H1 (cell line): ENCODE data around the gene ADAMTS16. TPM values are rescaled to one million over a fixed set of nuclear protein-coding genes. Genes with fewer than 3 reads are reported as not detected.

Source experiments
- CHD1 ChIP-seq: IDR thresholded peaks from 2 replicates; pipeline ENCODE4 v1.6.1; 2012; ENCODE audit warnings: low read depth, low read length, improper control_type of control experiment
- SP2 ChIP-seq: IDR thresholded peaks from 2 replicates; pipeline ENCODE4 v1.6.1; 2012; ENCODE audit warnings: mild to moderate bottlenecking, low read length, inconsistent platforms
- polyA plus RNA-seq, 7 experiments: library from polyadenylated mRNA; depleted of rRNA in 3 of 7; stranded (reverse) in 5 of 7; unstranded in 2 of 7; fragments of >200 nt in 5 of 7; fragments of 200-250 nt in 2 of 7; gene quantifications; 1 replicate in 5 of 7; 2 replicates in 1 of 7; 4 replicates in 1 of 7; pipeline versions ENCODE4 v1.2.1 to v1.2.3, GENCODE V29; 2011 to 2013; ENCODE audit warnings: missing spikeins in 2 of 7, mixed read lengths in 2 of 7
- total RNA-seq: library from RNA; stranded (reverse); fragmentation: NEBNext Ultra II Directional; extraction: Animal tissue kit (Norgen Biotek cat#: 25700); gene quantifications from 2 replicates; pipeline ENCODE4 v1.2.1, GENCODE V29; 2021
- TF ChIP-seq, protein P1 (sequence below): fragments of 300-600 bp; sonication (generic); IDR thresholded peaks from 2 replicates; pipeline ENCODE4 v1.7.1; 2012; ENCODE audit warnings: low read length, moderate library complexity, mild to moderate bottlenecking, inconsistent platforms; ENCODE audit not compliant: insufficient replicate concordance

ADAMTS16 gene
- total and polyA plus RNA-seq, 2 of the 8 experiments (the other 6 are each of a cell fraction or from before 2014, with no cell fraction given), result 3.7 to 16.0 TPM

GRCh38 chr5:5344606-5345005, 204.5 kb downstream of the ADAMTS16 start (continued):
- TF ChIP-seq, protein P1, sequence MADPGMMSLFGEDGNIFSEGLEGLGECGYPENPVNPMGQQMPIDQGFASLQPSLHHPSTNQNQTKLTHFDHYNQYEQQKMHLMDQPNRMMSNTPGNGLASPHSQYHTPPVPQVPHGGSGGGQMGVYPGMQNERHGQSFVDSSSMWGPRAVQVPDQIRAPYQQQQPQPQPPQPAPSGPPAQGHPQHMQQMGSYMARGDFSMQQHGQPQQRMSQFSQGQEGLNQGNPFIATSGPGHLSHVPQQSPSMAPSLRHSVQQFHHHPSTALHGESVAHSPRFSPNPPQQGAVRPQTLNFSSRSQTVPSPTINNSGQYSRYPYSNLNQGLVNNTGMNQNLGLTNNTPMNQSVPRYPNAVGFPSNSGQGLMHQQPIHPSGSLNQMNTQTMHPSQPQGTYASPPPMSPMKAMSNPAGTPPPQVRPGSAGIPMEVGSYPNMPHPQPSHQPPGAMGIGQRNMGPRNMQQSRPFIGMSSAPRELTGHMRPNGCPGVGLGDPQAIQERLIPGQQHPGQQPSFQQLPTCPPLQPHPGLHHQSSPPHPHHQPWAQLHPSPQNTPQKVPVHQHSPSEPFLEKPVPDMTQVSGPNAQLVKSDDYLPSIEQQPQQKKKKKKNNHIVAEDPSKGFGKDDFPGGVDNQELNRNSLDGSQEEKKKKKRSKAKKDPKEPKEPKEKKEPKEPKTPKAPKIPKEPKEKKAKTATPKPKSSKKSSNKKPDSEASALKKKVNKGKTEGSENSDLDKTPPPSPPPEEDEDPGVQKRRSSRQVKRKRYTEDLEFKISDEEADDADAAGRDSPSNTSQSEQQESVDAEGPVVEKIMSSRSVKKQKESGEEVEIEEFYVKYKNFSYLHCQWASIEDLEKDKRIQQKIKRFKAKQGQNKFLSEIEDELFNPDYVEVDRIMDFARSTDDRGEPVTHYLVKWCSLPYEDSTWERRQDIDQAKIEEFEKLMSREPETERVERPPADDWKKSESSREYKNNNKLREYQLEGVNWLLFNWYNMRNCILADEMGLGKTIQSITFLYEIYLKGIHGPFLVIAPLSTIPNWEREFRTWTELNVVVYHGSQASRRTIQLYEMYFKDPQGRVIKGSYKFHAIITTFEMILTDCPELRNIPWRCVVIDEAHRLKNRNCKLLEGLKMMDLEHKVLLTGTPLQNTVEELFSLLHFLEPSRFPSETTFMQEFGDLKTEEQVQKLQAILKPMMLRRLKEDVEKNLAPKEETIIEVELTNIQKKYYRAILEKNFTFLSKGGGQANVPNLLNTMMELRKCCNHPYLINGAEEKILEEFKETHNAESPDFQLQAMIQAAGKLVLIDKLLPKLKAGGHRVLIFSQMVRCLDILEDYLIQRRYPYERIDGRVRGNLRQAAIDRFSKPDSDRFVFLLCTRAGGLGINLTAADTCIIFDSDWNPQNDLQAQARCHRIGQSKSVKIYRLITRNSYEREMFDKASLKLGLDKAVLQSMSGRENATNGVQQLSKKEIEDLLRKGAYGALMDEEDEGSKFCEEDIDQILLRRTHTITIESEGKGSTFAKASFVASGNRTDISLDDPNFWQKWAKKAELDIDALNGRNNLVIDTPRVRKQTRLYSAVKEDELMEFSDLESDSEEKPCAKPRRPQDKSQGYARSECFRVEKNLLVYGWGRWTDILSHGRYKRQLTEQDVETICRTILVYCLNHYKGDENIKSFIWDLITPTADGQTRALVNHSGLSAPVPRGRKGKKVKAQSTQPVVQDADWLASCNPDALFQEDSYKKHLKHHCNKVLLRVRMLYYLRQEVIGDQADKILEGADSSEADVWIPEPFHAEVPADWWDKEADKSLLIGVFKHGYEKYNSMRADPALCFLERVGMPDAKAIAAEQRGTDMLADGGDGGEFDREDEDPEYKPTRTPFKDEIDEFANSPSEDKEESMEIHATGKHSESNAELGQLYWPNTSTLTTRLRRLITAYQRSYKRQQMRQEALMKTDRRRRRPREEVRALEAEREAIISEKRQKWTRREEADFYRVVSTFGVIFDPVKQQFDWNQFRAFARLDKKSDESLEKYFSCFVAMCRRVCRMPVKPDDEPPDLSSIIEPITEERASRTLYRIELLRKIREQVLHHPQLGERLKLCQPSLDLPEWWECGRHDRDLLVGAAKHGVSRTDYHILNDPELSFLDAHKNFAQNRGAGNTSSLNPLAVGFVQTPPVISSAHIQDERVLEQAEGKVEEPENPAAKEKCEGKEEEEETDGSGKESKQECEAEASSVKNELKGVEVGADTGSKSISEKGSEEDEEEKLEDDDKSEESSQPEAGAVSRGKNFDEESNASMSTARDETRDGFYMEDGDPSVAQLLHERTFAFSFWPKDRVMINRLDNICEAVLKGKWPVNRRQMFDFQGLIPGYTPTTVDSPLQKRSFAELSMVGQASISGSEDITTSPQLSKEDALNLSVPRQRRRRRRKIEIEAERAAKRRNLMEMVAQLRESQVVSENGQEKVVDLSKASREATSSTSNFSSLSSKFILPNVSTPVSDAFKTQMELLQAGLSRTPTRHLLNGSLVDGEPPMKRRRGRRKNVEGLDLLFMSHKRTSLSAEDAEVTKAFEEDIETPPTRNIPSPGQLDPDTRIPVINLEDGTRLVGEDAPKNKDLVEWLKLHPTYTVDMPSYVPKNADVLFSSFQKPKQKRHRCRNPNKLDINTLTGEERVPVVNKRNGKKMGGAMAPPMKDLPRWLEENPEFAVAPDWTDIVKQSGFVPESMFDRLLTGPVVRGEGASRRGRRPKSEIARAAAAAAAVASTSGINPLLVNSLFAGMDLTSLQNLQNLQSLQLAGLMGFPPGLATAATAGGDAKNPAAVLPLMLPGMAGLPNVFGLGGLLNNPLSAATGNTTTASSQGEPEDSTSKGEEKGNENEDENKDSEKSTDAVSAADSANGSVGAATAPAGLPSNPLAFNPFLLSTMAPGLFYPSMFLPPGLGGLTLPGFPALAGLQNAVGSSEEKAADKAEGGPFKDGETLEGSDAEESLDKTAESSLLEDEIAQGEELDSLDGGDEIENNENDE, result no peak
- no peak for TF ChIP-seq SP2
- no peak for TF ChIP-seq CHD1
